HepG2 (cell line): ENCODE data around the gene SLC23A3. TPM values are rescaled to one million over a fixed set of nuclear protein-coding genes. Genes with fewer than 3 reads are reported as not detected.
A peak's percentile ranks its signal among the peaks of the same experiment; 100 is the strongest.

Experiments used
- AGO2 ChIP-seq: fragments of 200-400 bp; formaldehyde crosslinking; optimal IDR thresholded peaks from 2 replicates; pipeline ENCODE3; 2017; ENCODE audit warnings: mild to moderate bottlenecking, low read depth, low read length, moderate library complexity
- ATF7-NPFF ChIP-seq: sonication (generic); formaldehyde crosslinking; IDR thresholded peaks from 2 replicates; pipeline ENCODE4 v1.8.1; 2023; ENCODE audit warnings: mild to moderate bottlenecking, low read depth, missing genetic modification reagents, moderate library complexity
- DRAP1 ChIP-seq: IDR thresholded peaks from 2 replicates; pipeline ENCODE4 v1.6.1; 2016; ENCODE audit warnings: missing genetic modification reagents, missing compliant biosample characterization
- E2F5 ChIP-seq: sonication (generic); formaldehyde crosslinking; conservative IDR thresholded peaks from 2 replicates; pipeline ENCODE4 v1.4.0; 2020; ENCODE audit warnings: missing genetic modification reagents
- EHMT2 ChIP-seq: fragments of 200-600 bp; sonication (generic); IDR thresholded peaks from 2 replicates; pipeline ENCODE4 v1.7.0; 2017; ENCODE audit warnings: antibody characterized with exemption, low read depth, low read length, borderline replicate concordance
- GPBP1L1 ChIP-seq: sonication (generic); formaldehyde crosslinking; IDR thresholded peaks from 2 replicates; pipeline ENCODE4 v1.5.0; 2020; ENCODE audit warnings: mild to moderate bottlenecking, missing genetic modification reagents
- HOXA3 ChIP-seq: sonication (generic); formaldehyde crosslinking; IDR thresholded peaks from 2 replicates; pipeline ENCODE4 v1.5.0; 2020; ENCODE audit warnings: missing genetic modification reagents
- JUN ChIP-seq: sonication (generic); formaldehyde crosslinking; IDR thresholded peaks from 2 replicates; pipeline ENCODE4 v1.4.0; 2020; ENCODE audit warnings: mild to moderate bottlenecking, missing genetic modification reagents
- MAFF ChIP-seq: IDR thresholded peaks from 2 replicates; pipeline ENCODE4 v1.6.1; 2011; ENCODE audit warnings: low read depth, low read length, improper control_type of control experiment
- NCOA5 ChIP-seq: sonication (generic); formaldehyde crosslinking; IDR thresholded peaks from 2 replicates; pipeline ENCODE4 v1.4.0; 2020; ENCODE audit warnings: missing genetic modification reagents
- NR0B2 ChIP-seq: sonication (generic); formaldehyde crosslinking; IDR thresholded peaks from 2 replicates; pipeline ENCODE4 v1.4.0; 2020; ENCODE audit warnings: mild to moderate bottlenecking, missing genetic modification reagents
- RBAK ChIP-seq: sonication (generic); formaldehyde crosslinking; IDR thresholded peaks from 2 replicates; pipeline ENCODE4 v1.5.1; 2020; ENCODE audit warnings: mild to moderate bottlenecking, missing genetic modification reagents
- ZBTB43 ChIP-seq: sonication (generic); formaldehyde crosslinking; conservative IDR thresholded peaks from 2 replicates; pipeline ENCODE4 v1.4.0; 2020; ENCODE audit warnings: missing genetic modification reagents
- ZBTB8A ChIP-seq: sonication (generic); formaldehyde crosslinking; IDR thresholded peaks from 2 replicates; pipeline ENCODE4 v1.4.0; 2020; ENCODE audit warnings: mild to moderate bottlenecking, low read depth, missing genetic modification reagents, borderline replicate concordance
- ZNF160 ChIP-seq: sonication (generic); formaldehyde crosslinking; IDR thresholded peaks from 2 replicates; pipeline ENCODE4 v1.8.0; 2022; ENCODE audit warnings: mild to moderate bottlenecking, inconsistent platforms, missing genetic modification reagents
- ZNF263 ChIP-seq: sonication (generic); formaldehyde crosslinking; IDR thresholded peaks from 2 replicates; pipeline ENCODE4 v1.4.0; 2020; ENCODE audit warnings: missing genetic modification reagents
- ZNF501 ChIP-seq: sonication (generic); formaldehyde crosslinking; IDR thresholded peaks from 2 replicates; pipeline ENCODE4 v1.5.1; 2020; ENCODE audit warnings: mild to moderate bottlenecking, moderate library complexity, missing genetic modification reagents
- ZNF629 ChIP-seq: sonication (generic); formaldehyde crosslinking; conservative IDR thresholded peaks from 2 replicates; pipeline ENCODE4 v1.5.0; 2020; ENCODE audit warnings: missing genetic modification reagents
- ZNF644 ChIP-seq: IDR thresholded peaks from 2 replicates; pipeline ENCODE4 v1.6.1; 2016; ENCODE audit warnings: low read depth
- ZNF652 ChIP-seq: IDR thresholded peaks from 2 replicates; pipeline ENCODE4 v1.6.1; 2016; ENCODE audit warnings: low read depth, borderline replicate concordance
- ZNF710 ChIP-seq: sonication (generic); formaldehyde crosslinking; IDR thresholded peaks from 2 replicates; pipeline ENCODE4 v1.5.0; 2020; ENCODE audit warnings: mild to moderate bottlenecking, missing genetic modification reagents, borderline replicate concordance
- ZSCAN30 ChIP-seq: sonication (generic); formaldehyde crosslinking; IDR thresholded peaks from 2 replicates; pipeline ENCODE4 v1.5.0; 2020; ENCODE audit warnings: mild to moderate bottlenecking, missing genetic modification reagents
- polyA plus RNA-seq, 8 experiments: library from polyadenylated mRNA; depleted of rRNA in 3 of 8; stranded (reverse) in 7 of 8; unstranded in 1 of 8; fragments of >200 nt; fragmentation: Illumina TruSeq in 4 of 8; extraction: Trizol in 4 of 8; gene quantifications; 2 replicates each; pipeline versions ENCODE4 v1.2.1 to v1.2.3, GENCODE V29; 2011 to 2016; ENCODE audit warnings: low read depth in 4 of 8, missing spikeins in 1 of 8, mixed read lengths in 1 of 8; ENCODE audit not compliant: insufficient read depth in 1 of 8
- total RNA-seq, 5 experiments: library from RNA; depleted of rRNA; stranded (reverse); fragments of >200 nt; fragmentation: Illumina TruSeq; extraction: Trizol; gene quantifications; 2 replicates each; pipeline ENCODE4 v1.2.3, GENCODE V29; 2016; ENCODE audit warnings: low read depth in 1 of 5

The SLC23A3 gene
- total and polyA plus RNA-seq, 2 of the 13 experiments (the other 11 are each of a cell fraction or from before 2014, with no cell fraction given): 0.38 to 0.78 TPM

GRCh38 chr2:219177552-219178376, 7.9 kb upstream of the SLC23A3 start, which contains the start of gene RETREG2 (continued):
- 0 out of 2 replicates have a peak, but pooled peaks have one; percentile 28 for TF ChIP-seq ZNF501
- peak; percentile 41; the same call in 1 of the 2 replicates for TF ChIP-seq ZNF644 (CRISPR knock-in tag)
- no peak for TF ChIP-seq ZNF160 (CRISPR knock-in tag)
- TF ChIP-seq EHMT2: no peak
- 0 out of 2 replicates have a peak, but pooled peaks have one; percentile 20 for TF ChIP-seq ZBTB43 (CRISPR knock-in tag)
- TF ChIP-seq GPBP1L1 (CRISPR knock-in tag): no peak
- TF ChIP-seq AGO2: peak; percentile 89
- TF ChIP-seq ZNF652: no peak
- TF ChIP-seq ZNF710 (CRISPR knock-in tag): peak; percentile 83
- TF ChIP-seq ZSCAN30: 0 out of 2 replicates have a peak, but pooled peaks have one; percentile 26
- no peak for TF ChIP-seq MAFF
- no peak for TF ChIP-seq NCOA5
- TF ChIP-seq RBAK (CRISPR knock-in tag): no peak
- TF ChIP-seq ATF7-NPFF (CRISPR knock-in tag): peak; percentile 87
- TF ChIP-seq E2F5: 0 out of 2 replicates have a peak, but pooled peaks have one; percentile 28
- no peak for TF ChIP-seq ZBTB8A (CRISPR knock-in tag)
- TF ChIP-seq DRAP1: peak; percentile 36; the same call in 1 of the 2 replicates
- TF ChIP-seq JUN (CRISPR knock-in tag): peak; percentile 70; the same call in 1 of the 2 replicates
- peak; percentile 78 for TF ChIP-seq HOXA3 (CRISPR knock-in tag)
- 0 out of 2 replicates have a peak, but pooled peaks have one; percentile 51 for TF ChIP-seq NR0B2 (CRISPR knock-in tag)
- TF ChIP-seq ZNF263: peak; percentile 81
- no peak for TF ChIP-seq ZNF629 (CRISPR knock-in tag)
